Right renal cortex interstitium (tissue), 3 donors: ENCODE results near the gene NRAP. TPM values are rescaled to one million over a fixed set of nuclear protein-coding genes. Genes with fewer than 3 reads are reported as not detected.

Experiments
- DNase-seq, 3 donors: peaks; one replicate each; pipeline ENCODE4 v3.0.0-alpha.2; 2013; ENCODE audit warnings: low read depth in 3 of 3, low spot score in 2 of 3
- polyA plus RNA-seq, 3 donors: library from polyadenylated mRNA; unstranded; fragments of 120-200 nt; gene quantifications; one replicate each; pipeline ENCODE4 v1.2.1, GENCODE V29; 2013; ENCODE audit not compliant: insufficient read length in 3 of 3

Gene NRAP
- polyA plus RNA-seq, 3 donors, result 0.06 to 0.11 TPM; not detected in 1

DNA sequence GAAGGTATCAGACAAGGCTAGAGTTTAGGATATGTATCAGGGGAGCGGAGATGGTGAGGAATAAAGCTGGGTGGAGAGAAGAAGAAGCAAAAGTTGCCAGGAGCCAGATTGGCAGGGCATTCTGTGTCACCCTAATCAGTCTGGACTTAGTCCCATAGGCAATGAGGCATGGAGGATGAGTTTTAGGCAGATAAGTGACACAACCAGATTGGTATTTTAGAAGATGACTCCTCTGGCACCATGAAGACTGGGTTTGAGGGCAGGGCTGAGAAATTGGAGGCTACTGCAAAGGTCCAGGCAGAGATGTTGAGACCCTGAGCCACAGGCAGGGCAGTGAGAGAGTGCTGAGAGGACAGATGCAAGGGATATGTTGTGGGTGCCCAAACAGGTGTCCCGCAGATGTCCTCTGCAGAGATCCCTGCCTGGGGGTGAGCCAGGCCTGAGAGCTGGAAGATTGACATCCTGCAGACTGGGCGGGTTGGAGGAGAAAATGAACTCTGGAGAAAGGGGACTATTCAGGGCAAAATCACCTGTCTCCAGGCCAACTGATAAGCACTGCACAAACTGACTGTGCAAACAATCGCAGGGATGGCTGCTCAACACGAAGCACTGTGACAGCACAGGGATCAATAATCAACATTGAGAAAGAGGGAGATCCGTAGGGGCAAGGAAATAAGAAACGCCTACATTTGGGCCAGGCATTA is 122.8 kb downstream of the NRAP start:
- DNase-seq, result no peak

DNA sequence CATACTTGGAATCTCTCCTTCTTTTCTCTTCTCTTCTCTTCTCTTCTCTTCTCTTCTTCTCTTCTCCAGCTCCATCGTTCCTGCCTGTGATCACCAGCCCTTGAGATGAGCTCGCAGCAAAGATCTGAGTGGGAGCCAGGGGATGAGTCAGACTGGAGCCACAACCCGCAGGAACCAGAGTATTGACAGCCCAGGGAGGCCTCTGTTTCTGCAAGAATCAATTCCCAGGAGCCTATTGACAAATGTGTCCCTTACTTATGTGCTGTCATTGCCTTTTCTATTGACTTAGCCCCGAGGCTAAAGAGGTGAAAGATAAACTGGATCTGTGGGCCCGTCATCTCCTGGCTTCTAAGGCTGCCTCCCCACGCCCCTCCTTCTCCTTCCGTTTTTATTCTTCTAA is 124.1 kb downstream of the NRAP start:
- no peak for DNase-seq

Other genes starting within 250 kb of the NRAP start
- under 1 TPM; 0.40 to 0.65 (median 0.41) TPM for gene HABP2, start 111.0 kb downstream of the NRAP start, polyA plus RNA-seq
- 10 to 100 TPM; 25.8 to 33.3 (median 28.8) TPM for gene CASP7, start 15.9 kb upstream of the NRAP start, polyA plus RNA-seq
- gene PLEKHS1, start 87.6 kb upstream of the NRAP start, polyA plus RNA-seq, result under 1 TPM in 2 of 3 donors, not detected in 1; 0.18 to 0.21 TPM
- 10 to 100 TPM; 15.9 to 17.2 (median 16.8) TPM for gene DCLRE1A, start 190.0 kb upstream of the NRAP start, polyA plus RNA-seq
- 10 to 100 TPM; 16.6 to 19.6 (median 17.1) TPM for gene NHLRC2, start 190.6 kb upstream of the NRAP start, polyA plus RNA-seq